ENCODE measurements around the gene GCA. TPM values are rescaled to one million over a fixed set of nuclear protein-coding genes. Genes with fewer than 3 reads are reported as not detected.

The GCA gene
- total and polyA plus RNA-seq, 2 of the 4 experiments (the other 2 are of a cell fraction) = 2.2 to 3.6 TPM

DNA sequence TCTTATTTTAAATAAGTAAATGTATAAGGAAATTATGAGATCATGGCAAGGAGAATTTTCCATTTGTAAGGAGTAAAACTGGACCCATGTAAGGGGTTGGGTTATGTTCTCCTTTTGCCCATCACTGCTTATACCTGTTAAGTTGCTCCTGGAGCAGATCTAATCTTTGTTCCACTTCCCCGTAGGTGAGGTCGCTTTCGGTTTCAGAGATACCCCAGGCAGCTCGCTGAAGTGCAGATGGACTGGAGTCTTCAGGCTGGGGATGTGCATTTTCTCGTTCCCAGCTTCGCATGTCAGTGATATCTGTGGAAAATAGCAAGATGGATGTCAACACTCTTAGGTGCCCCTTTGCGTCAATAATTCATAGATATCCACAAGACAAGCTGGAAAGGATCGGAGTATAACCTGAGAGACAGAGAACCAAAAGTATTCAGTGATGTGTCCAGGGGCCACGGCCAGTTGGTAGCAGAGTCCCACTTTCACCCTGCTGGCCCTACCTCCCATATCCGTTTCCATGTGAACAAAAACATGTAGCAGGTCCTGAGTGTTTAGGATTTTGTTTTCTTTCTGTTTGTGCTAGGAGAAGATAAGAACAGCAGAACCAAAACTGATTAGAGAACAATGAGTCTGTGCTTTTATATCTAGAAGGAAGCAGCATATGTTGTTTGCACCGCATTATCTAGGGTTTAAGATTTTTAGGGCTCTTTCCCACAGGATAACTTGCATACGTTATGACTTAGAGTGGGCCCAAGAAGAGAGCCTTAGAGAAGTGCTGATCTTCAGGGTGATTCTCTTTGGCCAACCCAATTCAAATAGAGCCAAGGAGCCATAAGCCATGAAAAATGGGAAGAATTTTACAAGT lies 36.0 kb downstream of the GCA start:
- in situ Hi-C loops (cut with MboI; ENCODE audit: low sequenced_read_pairs) (no loop called here), intact Hi-C loops (cut with micrococcal nuclease) (no loop called here), dilution Hi-C loops (cut with HindIII; ENCODE audit: low sequenced_read_pairs, unreplicated experiment) (no loop called here)
- no peak overlapping the region for H4K91ac ChIP-seq (ENCODE audit: insufficient read depth, low read depth, low read length)
- no peak for ATAC-seq (ENCODE audit: low read depth)
- H4K8ac ChIP-seq (ENCODE audit: low read depth in 2 of 2, low read length in 2 of 2) = no peak overlapping the region
- H3K9me3 ChIP-seq (ENCODE audit: control insufficient read depth, insufficient read depth, low read length) = no peaks in the 10 kb centered on the region
- no peak overlapping the region for H3K27ac ChIP-seq (ENCODE audit: insufficient read depth, low read length)
- no peak overlapping the region for H3K4ac ChIP-seq (ENCODE audit: low read depth, low read length)
- H3K9me1 ChIP-seq (ENCODE audit: insufficient read depth, low read length) = no peaks in the 10 kb centered on the region
- no peak overlapping the region for H2BK5ac ChIP-seq (ENCODE audit: low read depth, low read length, poor library complexity, severe bottlenecking)
- H2BK15ac ChIP-seq (ENCODE audit: low read depth, low read length) = no peak overlapping the region
- no peak overlapping the region for H3K4me3 ChIP-seq (ENCODE audit: insufficient read depth, low read depth, low read length)
- no TSS peak for BruUV-seq (replicated peaks)
- no peak overlapping the region for H3K23ac ChIP-seq (ENCODE audit: low read depth, low read length)
- no peaks in the 10 kb centered on the region for H3K79me1 ChIP-seq (ENCODE audit: low read depth in 1 of 2, low read length in 2 of 2)
- H3K27me3 ChIP-seq (ENCODE audit: control insufficient read depth, insufficient read depth, low read length) = no peaks in the 10 kb centered on the region
- H3K18ac ChIP-seq (ENCODE audit: low read depth, low read length) = no peak overlapping the region
- no peak overlapping the region for H4K5ac ChIP-seq (ENCODE audit: low read depth, low read length)
- ChIA-PET POLR2A (ENCODE audit: unreplicated experiment) (no interaction called here), CTCF (interaction anchor here (1.0 kb wide), 1 partner anchor 11 kb away, joined by 3 read pairs; no protein-coding TSS in a partner anchor)
- no peak overlapping the region for H2AK5ac ChIP-seq (ENCODE audit: low read depth, low read length)
- no peak overlapping the region for H2BK20ac ChIP-seq (ENCODE audit: low read depth, low read length)
- no peak overlapping the region for H3K4me2 ChIP-seq (ENCODE audit: low read depth, low read length)
- no peak overlapping the region for H3K14ac ChIP-seq (replicated peaks; ENCODE audit: low read depth, low read length)
- TF ChIP-seq POLR2A (IDR thresholded peaks at IDR 0.05; ENCODE audit: low read depth, low read length) = no peak
- TF ChIP-seq MAFK (IDR thresholded peaks at IDR 0.05; ENCODE audit: low read depth, low read length) = no peak
- TF ChIP-seq, protein P1, sequence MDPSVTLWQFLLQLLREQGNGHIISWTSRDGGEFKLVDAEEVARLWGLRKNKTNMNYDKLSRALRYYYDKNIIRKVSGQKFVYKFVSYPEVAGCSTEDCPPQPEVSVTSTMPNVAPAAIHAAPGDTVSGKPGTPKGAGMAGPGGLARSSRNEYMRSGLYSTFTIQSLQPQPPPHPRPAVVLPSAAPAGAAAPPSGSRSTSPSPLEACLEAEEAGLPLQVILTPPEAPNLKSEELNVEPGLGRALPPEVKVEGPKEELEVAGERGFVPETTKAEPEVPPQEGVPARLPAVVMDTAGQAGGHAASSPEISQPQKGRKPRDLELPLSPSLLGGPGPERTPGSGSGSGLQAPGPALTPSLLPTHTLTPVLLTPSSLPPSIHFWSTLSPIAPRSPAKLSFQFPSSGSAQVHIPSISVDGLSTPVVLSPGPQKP (IDR thresholded peaks at IDR 0.05; ENCODE audit: borderline replicate concordance, low read depth, low read length) = no peak
- TF ChIP-seq RCOR1 (IDR thresholded peaks at IDR 0.05; ENCODE audit: insufficient replicate concordance, low read length) = no peak
- no peak for TF ChIP-seq FOS (IDR thresholded peaks at IDR 0.05; ENCODE audit: low read depth, low read length)
- TF ChIP-seq, protein P2, sequence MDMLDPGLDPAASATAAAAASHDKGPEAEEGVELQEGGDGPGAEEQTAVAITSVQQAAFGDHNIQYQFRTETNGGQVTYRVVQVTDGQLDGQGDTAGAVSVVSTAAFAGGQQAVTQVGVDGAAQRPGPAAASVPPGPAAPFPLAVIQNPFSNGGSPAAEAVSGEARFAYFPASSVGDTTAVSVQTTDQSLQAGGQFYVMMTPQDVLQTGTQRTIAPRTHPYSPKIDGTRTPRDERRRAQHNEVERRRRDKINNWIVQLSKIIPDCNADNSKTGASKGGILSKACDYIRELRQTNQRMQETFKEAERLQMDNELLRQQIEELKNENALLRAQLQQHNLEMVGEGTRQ (IDR thresholded peaks at IDR 0.05; ENCODE audit: low read depth, low read length) = no peak
- TF ChIP-seq SMC3 (IDR thresholded peaks at IDR 0.05; ENCODE audit: low read depth, low read length) = no peak
- TF ChIP-seq MAZ (IDR thresholded peaks at IDR 0.05; ENCODE audit: borderline replicate concordance, low read depth, low read length) = no peak
- no peak for TF ChIP-seq NFE2L2 (IDR thresholded peaks at IDR 0.05; ENCODE audit: low read depth, low read length)
- TF ChIP-seq RAD21 (IDR thresholded peaks at IDR 0.05; ENCODE audit: low read length) = no peak
- no peak for TF ChIP-seq CEBPB (IDR thresholded peaks at IDR 0.05; ENCODE audit: low read depth, low read length)
- no peak for TF ChIP-seq RFX5 (IDR thresholded peaks at IDR 0.05; ENCODE audit: low read depth, low read length)
- no peak for TF ChIP-seq MXI1 (IDR thresholded peaks at IDR 0.05; ENCODE audit: borderline replicate concordance, low read depth, low read length)
- TF ChIP-seq BHLHE40 (IDR thresholded peaks at IDR 0.05; ENCODE audit: low read depth, low read length) = no peak
- H3K56ac ChIP-seq (ENCODE audit: extremely low read depth, insufficient read depth, low read length) = no peak overlapping the region
- no peak overlapping the region for H2AFZ ChIP-seq (replicated peaks; ENCODE audit: low read length, poor library complexity)
- no peaks in the 10 kb centered on the region for H3K4me1 ChIP-seq (ENCODE audit: control insufficient read depth, insufficient read depth, low read length)
- 86% methylated on average over 5 of the region's 12 CpGs; no CpG with 5 or more reads in 1 of the 2 experiments for WGBS, 2 experiments (ENCODE audit: extremely low coverage in 2 of 2, insufficient read length in 1 of 2)
- no peak overlapping the region for H2BK120ac ChIP-seq (ENCODE audit: low read depth, low read length)
- DNase-seq = no peak
- no peak overlapping the region for H3K9ac ChIP-seq (ENCODE audit: low read depth, low read length)
- no peak overlapping the region for H2AK9ac ChIP-seq (replicated peaks; ENCODE audit: low read depth, low read length, poor library complexity)
- H4K20me1 ChIP-seq (ENCODE audit: insufficient read depth, low read length) = no peaks in the 10 kb centered on the region
- no peaks in the 10 kb centered on the region for H3K36me3 ChIP-seq (ENCODE audit: control insufficient read depth, insufficient read depth, low read length)

All from IMR-90 (cell line).